WI38 (cell line): ENCODE measurements around the gene STRA8.
"Not testable (repeated sequence)": the region's sequence is repeated elsewhere in the genome, so short reads cannot be mapped to it uniquely, and the experiment has no call there.

Source experiments
- H3K4me3 ChIP-seq: 2 replicates; pipeline ENCODE4 v1.5.1; 2011; ENCODE audit warnings: low read depth, mild to moderate bottlenecking, control low read depth, low read length
- TF ChIP-seq, protein P1 (sequence below): IDR thresholded peaks from 2 replicates; pipeline ENCODE4 v1.5.1; 2012; ENCODE audit warnings: low read depth, mild to moderate bottlenecking, control low read depth, low read length

Gene STRA8

GRCh38 chr7:135231686-135232085 lies 2.0 kb upstream of the STRA8 start:
- no peak overlapping the region for H3K4me3 ChIP-seq
- TF ChIP-seq, protein P1, sequence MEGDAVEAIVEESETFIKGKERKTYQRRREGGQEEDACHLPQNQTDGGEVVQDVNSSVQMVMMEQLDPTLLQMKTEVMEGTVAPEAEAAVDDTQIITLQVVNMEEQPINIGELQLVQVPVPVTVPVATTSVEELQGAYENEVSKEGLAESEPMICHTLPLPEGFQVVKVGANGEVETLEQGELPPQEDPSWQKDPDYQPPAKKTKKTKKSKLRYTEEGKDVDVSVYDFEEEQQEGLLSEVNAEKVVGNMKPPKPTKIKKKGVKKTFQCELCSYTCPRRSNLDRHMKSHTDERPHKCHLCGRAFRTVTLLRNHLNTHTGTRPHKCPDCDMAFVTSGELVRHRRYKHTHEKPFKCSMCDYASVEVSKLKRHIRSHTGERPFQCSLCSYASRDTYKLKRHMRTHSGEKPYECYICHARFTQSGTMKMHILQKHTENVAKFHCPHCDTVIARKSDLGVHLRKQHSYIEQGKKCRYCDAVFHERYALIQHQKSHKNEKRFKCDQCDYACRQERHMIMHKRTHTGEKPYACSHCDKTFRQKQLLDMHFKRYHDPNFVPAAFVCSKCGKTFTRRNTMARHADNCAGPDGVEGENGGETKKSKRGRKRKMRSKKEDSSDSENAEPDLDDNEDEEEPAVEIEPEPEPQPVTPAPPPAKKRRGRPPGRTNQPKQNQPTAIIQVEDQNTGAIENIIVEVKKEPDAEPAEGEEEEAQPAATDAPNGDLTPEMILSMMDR, result no peak

DNA sequence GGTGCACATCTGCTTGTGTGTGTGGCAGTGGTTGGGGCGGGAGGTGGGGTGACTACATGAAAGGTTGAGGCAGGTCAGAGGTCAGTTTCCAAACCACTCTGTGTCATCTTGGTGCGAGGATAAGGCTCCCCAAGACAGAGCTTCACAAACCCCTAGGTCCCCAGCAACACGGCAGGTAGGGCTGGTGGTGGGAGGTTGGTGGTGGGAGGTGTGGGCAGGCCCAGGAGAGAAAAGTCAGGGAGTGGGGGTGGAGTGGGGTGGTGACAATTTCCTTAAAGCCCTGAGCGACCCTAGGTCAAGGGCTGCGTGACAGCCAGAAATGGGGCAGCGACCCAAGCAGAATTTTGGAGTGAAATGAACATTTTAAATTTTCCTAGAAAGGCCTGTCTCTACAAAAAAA lies 1.6 kb upstream of the STRA8 start:
- no peak overlapping the region for H3K4me3 ChIP-seq
- TF ChIP-seq, protein P1, result no peak

- TF ChIP-seq, protein P1, result 0 out of 2 replicates have a peak, but pooled peaks have one; percentile 9
- H3K4me3 ChIP-seq, result no peak overlapping the region
These were observed 918 bp upstream of the STRA8 start for GRCh38 chr7:135232720-135233119.

- not testable (repeated sequence) for H3K4me3 ChIP-seq
These were observed 457 bp downstream of the STRA8 start for GRCh38 chr7:135234095-135234494.

DNA sequence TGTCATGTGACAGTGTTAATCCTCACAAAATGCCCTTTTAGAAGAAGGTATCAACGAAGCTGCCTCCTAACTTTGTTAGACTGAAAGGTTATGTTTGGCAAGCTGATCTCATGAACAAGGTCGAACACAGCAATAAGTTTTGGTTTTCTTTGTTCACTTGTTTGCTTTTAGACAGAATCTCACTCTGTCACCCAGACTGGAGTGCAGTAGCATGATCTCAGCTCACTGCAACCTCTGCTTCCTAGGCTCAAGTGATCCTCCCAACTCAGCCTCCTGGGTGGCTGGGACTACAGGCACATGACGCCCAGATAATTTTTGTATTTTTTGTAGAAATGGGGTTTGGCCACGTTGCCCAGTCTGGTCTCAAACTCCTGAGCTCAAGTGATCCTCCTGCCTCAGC lies 1.1 kb downstream of the STRA8 start:
- TF ChIP-seq, protein P1, result no peak
- no peak overlapping the region for H3K4me3 ChIP-seq

GRCh38 chr7:135235841-135236240 lies 2.2 kb downstream of the STRA8 start:
- TF ChIP-seq, protein P1, result no peak
- no peak overlapping the region for H3K4me3 ChIP-seq

DNA sequence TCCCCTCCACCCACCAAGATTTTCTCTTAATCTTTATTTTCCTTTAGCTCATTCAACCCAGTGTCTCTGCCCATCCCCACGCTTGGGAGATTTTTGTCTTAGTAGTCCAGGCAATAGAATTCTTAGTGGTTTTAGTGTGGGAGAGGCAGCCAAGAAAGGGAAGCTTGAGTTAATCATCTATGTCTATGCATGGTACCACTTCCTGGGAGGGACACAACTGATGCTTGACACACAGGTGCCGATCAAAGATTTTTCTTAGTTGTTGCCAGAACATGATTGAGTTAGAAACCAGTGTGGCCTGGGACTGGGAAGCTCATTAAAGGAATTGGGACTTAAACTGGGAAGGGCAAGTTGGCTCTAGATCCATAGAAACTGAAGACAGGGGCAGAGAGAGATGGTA lies 3.1 kb downstream of the STRA8 start:
- no peak overlapping the region for H3K4me3 ChIP-seq
- TF ChIP-seq, protein P1, result no peak

GRCh38 chr7:135238112-135238744 lies 4.6 kb downstream of the STRA8 start:
- TF ChIP-seq, protein P1, result peak; percentile 40

More at GRCh38 chr7:135238112-135238744, 4.6 kb downstream of the STRA8 start:
- no peak overlapping the region for H3K4me3 ChIP-seq
